Activated CD4-positive, alpha-beta T cell treated with anti-CD3 and anti-CD28 coated beads, Interleukin-10, Interleukin-2, amounts not matched to agents 100 ng/mL and 50 ng/mL, durations not matched to agents 16 hours and 8 hours (primary cell): ENCODE results near the gene PTER.

ENCODE experiments used
- DNase-seq: peaks from one replicate; pipeline ENCODE4 v3.0.0-alpha.2; 2020

PTER gene

DNA sequence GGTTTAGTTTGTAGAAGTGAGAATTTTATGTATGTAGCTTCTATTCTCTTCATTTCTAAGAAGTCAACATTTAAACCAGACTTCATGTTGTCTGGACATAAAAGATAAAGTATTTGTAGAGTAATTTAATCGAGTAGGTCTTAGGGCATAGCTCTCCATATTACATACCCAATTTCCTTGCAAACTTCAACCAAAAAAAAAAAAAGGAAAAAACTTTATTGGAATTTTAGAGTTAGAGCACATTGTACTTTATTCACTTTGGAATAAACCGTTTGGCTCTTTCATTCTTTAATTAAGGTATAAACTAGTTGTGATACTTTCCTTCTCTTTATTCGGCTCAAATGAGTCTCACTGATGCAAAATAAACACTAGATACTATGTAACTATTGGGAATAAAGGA lies 36.0 kb downstream of the PTER start:
- no peak for DNase-seq

DNA sequence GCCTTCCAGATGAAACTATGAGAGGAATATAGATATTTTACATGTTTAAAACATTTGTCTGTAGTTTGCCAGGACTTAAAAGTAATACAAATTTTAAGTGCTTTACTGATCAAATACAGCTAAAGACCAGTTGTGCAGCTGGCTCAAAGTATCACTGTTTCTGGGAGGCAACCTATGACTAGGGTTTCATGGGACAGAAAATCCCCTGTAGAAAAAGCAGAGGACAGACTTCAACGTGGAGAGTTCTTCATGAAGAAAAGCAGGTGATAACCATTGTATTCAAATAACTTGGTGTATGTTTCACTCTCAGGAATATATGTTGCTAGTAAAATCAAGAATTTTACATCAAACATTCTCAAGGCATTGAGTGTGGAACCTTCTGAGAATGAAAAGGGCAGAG lies 40.9 kb downstream of the PTER start:
- no peak for DNase-seq

DNA sequence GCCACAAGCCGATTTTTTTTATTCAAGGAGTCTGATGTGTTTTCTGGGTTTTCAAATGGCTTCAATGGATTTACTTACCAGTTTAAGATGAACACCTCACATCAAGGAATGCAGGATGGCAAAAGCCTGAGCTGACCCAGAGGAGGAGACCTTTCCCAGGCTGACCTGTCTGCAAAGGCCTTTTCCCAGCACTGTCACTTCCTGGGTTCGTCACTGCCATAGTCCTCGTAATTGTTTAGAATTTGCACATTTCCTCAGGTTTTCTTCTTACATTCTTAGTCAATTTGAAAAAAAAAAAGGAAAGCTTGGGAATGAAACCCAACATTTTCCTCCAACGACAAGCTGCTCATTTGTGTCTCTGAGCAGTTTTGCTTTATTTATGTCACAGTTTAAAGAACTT lies 42.0 kb downstream of the PTER start:
- no peak for DNase-seq

DNA sequence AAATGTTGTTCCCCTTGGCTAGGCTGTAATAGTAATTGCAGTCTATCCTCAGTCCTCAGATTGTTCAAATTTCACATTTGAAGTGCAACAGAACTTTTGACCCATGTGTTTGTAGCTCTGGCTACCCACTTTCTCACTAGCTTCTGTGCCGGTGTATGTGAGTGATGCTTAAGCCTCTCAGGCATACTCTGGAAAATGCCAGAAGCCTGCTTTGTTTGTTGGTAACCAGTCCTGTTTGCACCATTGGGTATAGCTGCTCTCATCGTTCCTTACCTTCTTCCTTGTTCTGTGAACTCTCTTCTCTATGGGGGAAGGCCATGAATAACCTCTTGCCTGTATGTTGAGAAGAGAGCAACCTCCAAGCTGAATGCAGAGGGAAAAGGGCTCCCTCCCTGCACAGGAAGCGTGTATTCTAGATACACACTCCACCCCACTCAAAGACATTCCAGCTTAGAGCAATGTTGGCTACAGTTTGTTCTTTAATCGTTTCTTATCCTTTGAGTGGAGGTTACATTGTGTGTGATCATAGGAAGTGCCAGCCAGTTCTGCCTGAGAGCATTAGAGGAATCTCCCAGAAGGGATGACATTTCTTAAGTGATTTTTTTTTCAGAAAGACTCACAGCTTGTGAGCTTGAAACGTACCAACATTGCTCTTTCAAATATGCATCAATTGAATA lies 44.4 kb downstream of the PTER start:
- no peak for DNase-seq

DNA sequence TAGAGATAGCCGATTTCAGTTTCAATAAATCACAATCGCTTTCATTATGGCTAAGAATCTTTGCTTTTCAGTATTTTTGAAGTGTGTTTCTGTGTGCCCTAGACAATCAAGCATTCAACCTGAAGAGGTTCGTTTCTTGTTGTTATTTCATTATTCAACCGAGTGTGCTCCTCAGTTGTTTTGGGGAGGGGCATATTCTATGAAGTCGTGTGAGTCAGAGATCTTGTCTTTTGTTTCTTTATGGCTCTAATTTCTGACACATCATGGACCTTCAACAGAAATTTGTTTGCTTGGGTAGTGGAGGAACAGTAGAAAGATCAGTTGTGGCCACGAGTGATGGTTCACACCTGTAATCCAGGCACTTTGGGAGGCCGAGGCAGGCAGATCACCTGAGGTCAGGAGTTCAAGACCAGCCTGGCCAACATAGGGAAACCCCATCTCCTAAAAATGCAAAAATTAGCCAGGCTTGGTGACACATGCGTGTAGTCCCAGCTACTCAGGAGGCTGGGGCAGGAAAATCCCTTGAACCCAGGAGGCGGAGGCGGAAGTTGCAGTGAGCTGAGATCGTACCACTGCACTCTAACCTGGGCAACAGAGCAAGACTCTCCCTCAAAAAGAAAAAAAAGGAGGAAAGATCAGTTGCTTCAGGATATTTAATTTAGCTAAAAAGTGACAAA lies 46.6 kb downstream of the PTER start:
- no peak for DNase-seq

DNA sequence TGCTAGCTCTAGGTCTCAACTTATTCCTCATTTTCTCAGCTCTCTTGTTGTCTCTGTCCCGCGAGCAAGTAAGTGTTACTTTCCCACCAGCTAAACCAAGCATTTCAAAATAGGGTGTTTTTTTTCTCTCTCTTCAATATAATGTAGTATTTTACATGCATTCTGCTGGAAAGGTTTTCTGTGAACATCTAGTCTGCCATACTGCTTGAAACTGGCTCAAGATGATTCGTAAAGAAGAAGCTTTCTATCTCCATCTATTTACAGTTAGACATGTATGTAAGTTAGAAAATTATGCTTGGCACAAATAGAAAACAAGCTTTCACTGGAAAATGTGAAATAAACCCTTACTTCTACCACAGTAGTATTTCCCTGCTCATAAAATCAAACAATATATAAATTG lies 53.7 kb downstream of the PTER start:
- DNase-seq: no peak

DNA sequence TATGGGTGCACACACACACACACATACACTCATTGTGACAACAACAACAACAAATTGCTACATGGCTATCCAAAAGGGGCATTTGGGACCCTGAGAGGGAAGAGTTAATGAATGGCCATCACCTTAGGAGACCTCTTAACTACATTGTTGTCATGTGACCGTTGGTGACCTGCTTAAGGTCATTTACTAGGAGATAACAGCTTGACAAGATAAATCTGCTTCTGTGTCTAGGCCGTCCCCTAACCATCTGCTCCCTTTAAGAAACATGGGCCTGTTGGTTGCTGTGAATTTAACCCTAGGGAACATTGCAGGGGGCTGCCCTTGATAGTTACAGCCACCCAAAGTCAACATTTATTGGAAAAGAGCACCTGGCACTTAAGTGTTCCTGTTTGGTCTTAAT lies 55.1 kb downstream of the PTER start:
- DNase-seq: no peak

DNA sequence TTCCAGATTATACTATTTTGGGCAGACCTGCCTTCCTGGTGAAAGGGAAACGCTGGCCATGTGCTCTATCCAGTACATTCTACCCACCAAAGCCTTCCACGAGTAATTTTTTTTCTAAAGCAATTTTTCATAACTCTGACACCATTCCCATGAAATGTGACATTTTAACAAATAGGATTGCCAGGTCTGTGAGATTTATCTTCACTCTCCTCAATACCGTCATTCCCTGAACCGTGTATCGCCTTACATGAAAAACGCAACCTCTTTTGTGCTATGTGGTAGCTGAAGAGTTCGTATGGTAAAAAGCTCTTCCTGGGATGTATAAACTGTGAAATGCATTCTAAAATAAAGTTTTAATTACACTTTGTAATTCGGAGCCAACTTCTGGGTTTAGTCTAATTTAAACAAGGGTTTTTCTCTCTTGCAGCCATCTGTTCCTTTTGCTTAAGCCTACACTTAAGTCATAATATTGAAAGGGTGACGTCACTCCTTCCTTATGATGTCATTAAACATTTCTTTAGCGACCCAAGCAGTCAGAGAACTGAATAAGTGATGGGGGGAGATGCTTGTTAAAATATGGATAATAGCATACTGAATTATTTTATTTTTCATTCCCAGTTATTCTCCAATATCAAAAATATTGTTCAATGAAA lies 57.2 kb downstream of the PTER start:
- DNase-seq: no peak

DNA sequence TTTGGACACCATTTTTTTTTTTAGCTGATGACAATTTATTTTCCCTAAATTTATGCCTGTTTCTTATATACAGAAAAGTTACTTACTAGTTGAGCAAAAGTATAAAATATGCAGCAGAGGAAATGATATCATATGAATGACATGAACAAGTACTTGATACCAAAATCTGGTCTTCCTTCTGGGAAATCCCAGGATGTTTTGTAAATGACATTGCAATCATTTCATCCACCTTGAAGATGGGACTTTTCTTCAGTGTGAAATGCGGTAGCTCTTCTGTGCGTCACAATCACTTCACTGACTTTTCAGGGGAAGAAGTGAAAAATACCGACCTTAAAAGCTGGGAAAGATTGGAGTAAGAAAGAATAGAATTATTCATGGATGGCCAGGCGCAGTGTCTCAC lies 61.1 kb downstream of the PTER start:
- no peak for DNase-seq

DNA sequence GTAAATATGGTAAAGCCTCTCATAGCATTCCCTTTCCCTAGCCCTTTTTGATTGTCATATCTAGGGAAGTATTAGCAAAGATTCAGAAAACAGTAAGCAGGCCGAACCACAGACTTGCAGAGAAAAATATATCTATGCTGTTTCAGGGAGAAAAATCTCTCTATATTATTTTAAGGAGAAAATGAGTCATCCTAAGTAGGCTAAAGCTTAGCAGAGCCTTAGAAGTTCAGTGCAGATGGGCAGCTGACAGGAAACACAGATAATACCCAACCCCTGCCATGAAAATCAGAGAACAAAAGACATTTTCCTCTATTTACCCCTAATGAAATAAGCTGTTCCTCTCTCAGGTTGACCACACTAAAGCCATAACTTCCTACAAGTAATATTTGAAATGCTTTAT lies 68.4 kb downstream of the PTER start:
- DNase-seq: no peak

DNA sequence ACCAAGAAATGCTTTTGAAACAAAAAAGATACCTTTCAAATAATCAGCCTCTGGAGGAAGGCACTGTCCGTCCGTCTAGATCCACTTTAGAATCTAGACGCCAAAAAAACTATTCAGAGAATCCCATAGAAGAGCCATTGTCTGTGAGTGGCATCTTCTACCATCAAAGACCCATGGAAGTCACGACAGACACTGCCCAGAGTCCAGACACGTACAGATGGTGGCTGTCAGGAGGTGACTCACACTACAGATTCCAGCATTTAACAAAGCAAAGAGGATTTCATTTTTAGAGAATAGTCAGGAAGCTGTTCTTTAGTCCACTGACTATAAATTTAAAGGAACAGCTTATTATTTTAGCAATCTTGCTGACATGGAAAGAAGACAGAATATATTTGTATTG lies 73.2 kb downstream of the PTER start:
- no peak for DNase-seq

DNA sequence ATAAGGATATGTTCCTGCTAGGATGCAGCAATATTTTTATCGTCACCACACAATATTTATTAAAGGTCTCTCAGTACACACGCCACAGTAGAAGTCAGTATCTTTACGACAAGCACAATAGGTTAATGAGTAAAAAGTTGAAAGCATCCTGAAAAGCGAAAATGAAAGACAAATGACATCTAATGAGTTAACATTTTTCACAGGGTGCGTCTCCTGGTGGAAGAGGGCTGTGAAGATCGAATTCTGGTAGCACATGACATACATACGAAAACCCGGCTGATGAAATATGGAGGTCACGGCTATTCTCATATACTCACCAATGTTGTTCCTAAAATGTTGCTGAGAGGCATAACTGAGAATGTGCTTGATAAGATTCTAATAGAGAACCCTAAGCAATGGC lies 74.0 kb downstream of the PTER start:
- no peak for DNase-seq

DNA sequence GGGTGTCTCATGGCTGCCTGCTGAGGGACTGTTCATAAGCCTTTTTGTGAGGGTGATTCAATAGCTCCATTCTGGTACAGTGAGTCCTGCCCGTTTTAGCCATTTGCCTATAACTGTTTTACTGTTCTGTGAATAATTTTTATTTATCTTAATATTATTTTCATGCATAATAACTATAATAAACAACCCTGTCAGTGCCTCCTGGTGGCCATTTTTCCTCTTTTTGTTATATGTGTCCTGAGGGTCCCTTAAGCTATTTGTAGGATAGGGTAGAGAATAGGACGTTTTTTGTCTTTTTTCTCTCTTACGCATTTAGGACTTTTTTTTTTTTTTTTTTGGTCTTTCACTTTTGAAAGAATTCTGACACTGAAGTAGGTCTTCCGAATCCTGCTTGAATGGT lies 82.0 kb downstream of the PTER start:
- DNase-seq: no peak

DNA sequence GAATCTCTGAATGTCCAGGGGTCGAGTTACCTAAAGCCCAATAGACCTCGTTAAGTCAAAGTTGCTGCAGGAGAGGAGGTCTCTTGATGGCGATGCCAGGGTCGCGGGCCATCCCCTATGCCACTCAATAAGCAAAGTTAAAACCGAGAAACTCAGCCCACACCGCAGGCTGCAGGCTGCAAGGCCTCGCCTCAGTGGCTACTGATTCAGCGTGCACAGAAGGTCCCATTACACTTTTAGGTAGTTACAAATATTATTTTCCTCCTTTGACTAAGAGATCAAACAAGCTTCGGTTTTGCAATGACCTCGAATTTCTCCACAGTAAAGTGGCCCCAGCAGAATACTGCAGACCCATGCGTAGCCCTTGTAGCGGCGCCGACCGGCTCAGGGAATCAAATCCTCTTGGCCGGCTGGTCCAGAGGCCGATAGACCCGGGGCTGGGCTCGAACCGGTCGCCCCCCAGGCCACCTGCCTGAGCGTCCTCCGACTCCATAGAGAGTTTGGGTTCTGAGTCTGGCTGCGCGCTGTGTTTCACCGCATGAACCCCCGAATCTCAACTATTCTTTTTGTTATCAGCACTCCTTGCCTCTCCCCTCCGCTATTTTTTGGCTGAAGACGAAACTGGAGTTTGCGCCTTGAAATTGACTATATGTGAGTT lies 82.6 kb downstream of the PTER start:
- no peak for DNase-seq

DNA sequence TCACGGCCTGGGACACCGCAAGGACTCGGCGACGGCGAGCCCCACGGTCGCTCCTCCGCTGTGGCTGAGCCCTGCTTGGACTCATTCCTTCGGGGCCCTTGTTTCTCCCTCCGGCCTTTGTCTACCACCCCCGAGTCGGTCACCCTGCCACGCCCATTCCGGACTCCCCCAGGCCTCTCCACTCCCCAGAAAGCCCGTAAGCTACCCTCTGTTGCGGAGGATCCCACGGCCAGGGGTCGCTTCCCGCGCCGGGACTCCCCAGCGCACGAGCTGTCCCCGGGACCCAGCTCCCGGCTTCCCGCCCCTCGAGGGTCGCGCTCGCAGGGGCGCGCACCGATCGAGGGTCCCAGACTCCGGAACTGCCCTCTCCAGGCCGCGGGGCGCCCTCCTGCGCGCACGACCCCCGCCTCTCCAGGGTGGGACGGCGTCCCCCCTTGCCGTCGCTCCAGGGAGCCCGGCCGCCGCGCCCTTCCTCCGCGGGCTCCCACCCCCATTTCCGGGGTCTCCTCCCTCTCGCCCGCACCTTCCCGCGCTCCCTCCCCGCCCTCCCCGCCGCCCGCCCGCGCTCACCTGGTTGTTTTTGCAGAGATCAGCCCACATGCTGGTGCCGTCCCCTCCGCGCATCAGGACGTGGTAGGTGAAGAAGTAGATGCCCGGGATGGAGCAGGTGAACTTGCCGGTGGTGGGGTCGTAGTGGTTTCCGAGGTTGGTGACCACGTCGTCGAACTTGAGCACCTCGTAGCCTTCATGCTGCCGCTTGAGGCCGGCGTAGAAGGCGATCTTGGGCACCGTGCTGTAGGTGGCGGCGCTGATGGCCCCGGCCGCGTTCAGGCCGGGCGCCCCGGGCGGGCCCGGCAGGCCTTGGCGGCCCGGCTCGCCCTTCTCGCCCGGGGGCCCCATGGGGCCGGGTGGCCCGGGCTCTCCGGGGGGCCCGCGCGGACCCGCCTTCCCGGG lies 83.4 kb downstream of the PTER start:
- DNase-seq: peak; percentile 15

DNA sequence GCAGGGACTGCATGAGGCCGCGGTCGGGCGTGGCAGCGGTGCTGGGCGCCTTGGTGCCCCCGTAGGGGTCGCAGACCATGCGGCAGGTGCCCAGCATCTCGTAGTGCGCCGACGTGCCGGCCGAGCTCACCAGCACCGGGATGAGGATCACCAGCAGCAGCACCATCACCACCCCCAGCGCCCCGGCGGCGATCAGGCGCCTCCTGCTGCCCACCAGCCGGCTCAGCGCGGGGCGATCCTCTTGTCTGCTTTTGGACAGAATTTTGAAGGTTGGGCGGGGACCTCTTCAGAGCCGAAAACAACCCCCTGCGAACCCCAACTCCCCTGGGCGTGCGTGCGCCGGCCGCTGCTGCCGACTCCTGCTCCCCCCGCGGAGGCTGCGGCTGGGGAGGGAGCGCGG lies 84.1 kb downstream of the PTER start:
- peak; percentile 42 for DNase-seq

DNA sequence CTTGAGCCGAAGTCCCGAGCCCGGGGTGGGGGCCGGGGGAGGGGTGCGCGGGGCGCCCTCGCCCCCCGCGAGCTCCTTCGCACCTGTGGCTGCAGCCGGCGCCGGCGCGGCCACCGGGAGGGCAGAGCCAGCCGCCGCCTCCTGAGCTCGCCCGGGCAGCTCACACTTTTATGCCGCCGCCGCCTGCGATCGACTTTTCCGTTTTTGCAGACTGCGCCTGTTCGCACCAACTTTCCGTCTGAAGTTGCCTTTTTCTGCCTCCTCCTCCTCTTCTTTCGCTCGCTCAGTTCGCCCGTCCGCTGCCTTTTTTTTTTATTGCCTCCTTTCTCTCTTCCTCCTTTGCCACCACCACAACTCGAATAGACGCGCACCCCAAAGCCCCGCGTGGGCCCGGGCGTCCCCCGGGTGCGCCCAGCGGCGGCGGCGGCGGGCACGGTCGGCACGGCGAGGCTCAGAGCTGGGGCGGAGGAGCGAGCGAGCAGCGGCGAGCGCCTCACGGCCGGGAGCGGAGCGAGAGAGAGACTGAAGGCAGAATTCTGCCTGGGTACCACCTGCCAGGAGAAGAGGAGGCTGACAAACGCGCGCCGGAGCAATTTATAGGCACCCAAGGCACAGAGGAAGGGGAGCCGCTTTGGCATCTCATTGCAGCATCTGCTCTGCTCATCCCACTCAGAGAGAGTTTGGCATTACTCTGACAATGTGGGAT lies 84.7 kb downstream of the PTER start, which contains the start of gene C1QL3:
Gene C1QL3 (minus strand): TSS at position 569 of the 706 bp plus-strand sequence. CDS start 814 bp downstream, outside the sequence.
- DNase-seq: peak; percentile 45

DNA sequence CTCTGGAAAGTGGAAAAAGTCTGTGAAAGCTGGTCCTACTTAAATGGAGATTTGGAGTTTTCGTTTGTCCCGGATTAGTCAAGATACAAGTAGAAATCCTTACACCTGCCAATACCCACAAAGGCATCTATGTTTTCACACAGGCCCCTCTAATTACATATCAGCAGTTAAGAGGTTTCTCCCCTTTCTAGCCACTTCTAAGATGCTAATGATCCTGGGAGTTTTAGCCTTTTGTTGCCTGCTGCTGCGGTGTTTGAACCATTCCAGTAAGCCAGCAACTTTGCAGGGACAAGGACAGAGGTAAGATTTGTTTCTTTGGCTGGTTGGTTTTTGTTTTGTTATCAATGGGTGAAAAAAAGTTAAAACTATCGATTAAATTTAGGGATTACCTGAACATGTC lies 90.6 kb downstream of the PTER start:
- no peak for DNase-seq

DNA sequence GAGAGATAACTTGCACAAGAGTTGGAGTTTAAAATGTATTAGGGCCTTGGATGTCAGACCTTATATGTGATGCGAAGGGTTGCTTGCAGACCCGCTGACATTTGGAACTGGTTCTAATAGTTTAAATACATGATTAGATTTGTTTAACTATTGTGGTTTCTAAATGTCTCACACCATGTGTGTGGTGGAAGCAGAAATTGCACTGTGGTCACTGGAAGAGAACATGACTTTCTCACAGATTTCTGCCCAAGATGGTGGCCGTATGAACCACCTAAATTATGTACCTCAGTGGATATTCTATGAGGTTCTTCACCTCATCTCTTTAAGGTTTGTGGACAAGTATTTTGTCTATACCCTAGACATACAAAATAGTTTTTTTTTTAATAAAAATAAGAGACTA lies 93.0 kb downstream of the PTER start:
- no peak for DNase-seq

DNA sequence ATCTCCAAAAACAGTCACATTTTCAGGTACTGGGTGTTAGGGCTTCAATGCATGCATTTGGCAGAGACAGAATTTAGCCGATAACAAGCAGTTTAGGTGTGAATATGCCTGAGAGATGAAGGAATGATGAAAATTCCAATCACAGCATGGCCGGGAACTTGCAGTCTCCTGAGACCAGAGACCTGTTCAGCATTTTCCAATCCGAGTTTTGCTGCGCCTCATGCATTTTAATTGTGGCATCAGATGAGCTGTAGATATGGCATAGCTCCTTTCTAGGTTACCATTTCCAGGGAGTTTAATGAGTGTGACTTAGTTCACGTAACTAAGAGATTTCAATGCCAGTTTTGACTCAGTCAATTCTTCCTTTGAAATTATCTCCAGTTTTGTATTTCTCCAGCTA lies 99.3 kb downstream of the PTER start:
- DNase-seq: no peak

DNA sequence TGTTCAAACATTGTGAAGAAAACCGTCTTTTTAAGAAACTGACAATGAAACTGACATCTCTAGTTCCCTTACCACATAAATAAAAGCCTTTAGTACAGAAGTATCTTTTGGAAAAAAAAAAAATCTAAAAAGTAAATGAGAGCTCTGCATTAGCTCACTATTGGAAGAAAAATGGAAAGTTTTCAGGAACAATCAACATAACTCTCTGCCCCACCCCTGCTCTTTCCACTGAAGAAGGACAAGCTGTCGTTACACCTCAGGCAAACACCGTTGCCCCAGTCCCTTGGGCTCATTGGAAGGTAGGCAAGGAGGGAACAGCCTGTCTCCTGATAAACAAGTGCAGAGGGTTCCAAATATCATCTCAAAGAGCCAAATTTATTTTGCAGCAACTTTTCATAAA lies 107.3 kb downstream of the PTER start:
- no peak for DNase-seq

DNA sequence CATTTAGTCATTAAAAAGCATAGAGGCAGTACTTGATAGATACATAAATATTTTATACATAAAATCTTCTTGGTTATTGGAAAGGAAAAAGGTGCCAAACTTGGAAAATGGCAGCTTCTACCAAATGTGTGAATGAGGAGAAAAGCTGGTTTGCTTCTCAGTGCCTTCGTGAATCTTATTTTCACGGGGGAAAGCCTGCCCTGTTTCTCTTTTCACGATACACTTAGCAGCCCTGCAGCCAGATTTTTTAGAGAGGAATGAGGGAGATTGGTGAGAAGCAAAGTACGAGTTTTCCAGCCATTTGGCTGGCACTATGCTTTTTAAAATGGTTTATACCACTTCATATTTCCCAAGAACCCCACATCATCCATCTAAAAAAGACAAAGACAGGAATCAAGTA lies 107.8 kb downstream of the PTER start:
- no peak for DNase-seq
